IPS-11a (cell line): ENCODE results near the gene CNTRL.
A peak's percentile ranks its signal among the peaks of the same experiment; 100 is the strongest.
"Not testable (repeated sequence)": the region's sequence is repeated elsewhere in the genome, so short reads cannot be mapped to it uniquely, and the experiment has no call there.

Experiments used
- H3K4me3 ChIP-seq: one replicate; pipeline ENCODE4 v1.5.1; 2013; ENCODE audit warnings: low read depth, low read length, control low read depth

CNTRL gene

GRCh38 chr9:121071756-121072421 is 2.9 kb upstream of the CNTRL start:
- no peak overlapping the region for H3K4me3 ChIP-seq

- H3K4me3 ChIP-seq, result no peak overlapping the region
Observed at GRCh38 chr9:121073038-121073437, 1.7 kb upstream of the CNTRL start.

GRCh38 chr9:121075251-121076036 is 689 bp downstream of the CNTRL start:
- peak overlapping the region; percentile 72 for H3K4me3 ChIP-seq

- no peak overlapping the region for H3K4me3 ChIP-seq
Observed at GRCh38 chr9:121082075-121082474, 7.3 kb downstream of the CNTRL start.

- no peak overlapping the region for H3K4me3 ChIP-seq
Observed at GRCh38 chr9:121085661-121086060, 10.9 kb downstream of the CNTRL start.

GRCh38 chr9:121088576-121088975 is 13.8 kb downstream of the CNTRL start:
- no peak overlapping the region for H3K4me3 ChIP-seq

GRCh38 chr9:121090743-121091142 is 16.0 kb downstream of the CNTRL start:
- not testable (repeated sequence) for H3K4me3 ChIP-seq

GRCh38 chr9:121095057-121095456 is 20.3 kb downstream of the CNTRL start:
- H3K4me3 ChIP-seq, result no peak overlapping the region

- no peak overlapping the region for H3K4me3 ChIP-seq
Observed at GRCh38 chr9:121098567-121099198, 23.9 kb downstream of the CNTRL start.

GRCh38 chr9:121104054-121104453 is 29.3 kb downstream of the CNTRL start:
- H3K4me3 ChIP-seq, result not testable (repeated sequence)

GRCh38 chr9:121105531-121105930 is 30.8 kb downstream of the CNTRL start:
- no peak overlapping the region for H3K4me3 ChIP-seq

- no peak overlapping the region for H3K4me3 ChIP-seq
Observed at GRCh38 chr9:121107029-121107428, 32.3 kb downstream of the CNTRL start.

GRCh38 chr9:121107881-121108280 is 33.1 kb downstream of the CNTRL start:
- H3K4me3 ChIP-seq, result no peak overlapping the region

- H3K4me3 ChIP-seq, result no peak overlapping the region
Observed at GRCh38 chr9:121115466-121115865, 40.7 kb downstream of the CNTRL start.

GRCh38 chr9:121118266-121118665 is 43.5 kb downstream of the CNTRL start:
- H3K4me3 ChIP-seq, result no peak overlapping the region

- no peak overlapping the region for H3K4me3 ChIP-seq
Observed at GRCh38 chr9:121120386-121120785, 45.6 kb downstream of the CNTRL start.

GRCh38 chr9:121121582-121122087 is 46.9 kb downstream of the CNTRL start:
- H3K4me3 ChIP-seq, result peak overlapping the region; percentile 18

GRCh38 chr9:121122246-121123032 is 47.7 kb downstream of the CNTRL start:
- no peak overlapping the region for H3K4me3 ChIP-seq

- H3K4me3 ChIP-seq, result no peak overlapping the region
Observed at GRCh38 chr9:121123816-121124535, 49.2 kb downstream of the CNTRL start.

- no peak overlapping the region for H3K4me3 ChIP-seq
Observed at GRCh38 chr9:121125590-121125989, 50.8 kb downstream of the CNTRL start.
